Urothelium cell line (cell line): ENCODE measurements around the gene ZFPM1.
A peak's percentile ranks its signal among the peaks of the same experiment; 100 is the strongest.

Experiments used
- DNase-seq: peaks from one replicate; pipeline ENCODE4 v3.0.0; 2011; ENCODE audit warnings: low spot score, mixed read lengths
- FAIRE-seq: peaks from 2 replicates; lab custom pipeline; 2011; peaks lifted over from hg19 to GRCh38; lab: Jason Lieb, UNC

The ZFPM1 gene

GRCh38 chr16:88535191-88535856, 82.2 kb downstream of the ZFPM1 start:
- FAIRE-seq (peak; percentile 85), DNase-seq (no peak)

GRCh38 chr16:88535857-88536222, 82.8 kb downstream of the ZFPM1 start:
- DNase-seq = no peak
- FAIRE-seq = no peak

- no peak for FAIRE-seq
- no peak for DNase-seq
Observed at GRCh38 chr16:88536510-88536909, 83.4 kb downstream of the ZFPM1 start.

GRCh38 chr16:88536971-88537751, 84.1 kb downstream of the ZFPM1 start:
- FAIRE-seq (no peak), DNase-seq (no peak)

- DNase-seq (no peak), FAIRE-seq (no peak)
Observed at GRCh38 chr16:88537859-88538258, 84.8 kb downstream of the ZFPM1 start.

GRCh38 chr16:88538366-88539060, 85.4 kb downstream of the ZFPM1 start:
- DNase-seq (no peak), FAIRE-seq (no peak)

GRCh38 chr16:88539261-88539651, 86.2 kb downstream of the ZFPM1 start:
- DNase-seq = no peak
- no peak for FAIRE-seq

- DNase-seq (no peak), FAIRE-seq (no peak)
Observed at GRCh38 chr16:88539652-88540345, 86.7 kb downstream of the ZFPM1 start.

GRCh38 chr16:88540346-88540977, 87.4 kb downstream of the ZFPM1 start:
- no peak for DNase-seq
- no peak for FAIRE-seq

GRCh38 chr16:88541831-88542616, 88.9 kb downstream of the ZFPM1 start:
- DNase-seq (no peak), FAIRE-seq (no peak)

GRCh38 chr16:88543230-88543813, 90.2 kb downstream of the ZFPM1 start:
- FAIRE-seq (no peak), DNase-seq (no peak)

- no peak for FAIRE-seq
Observed at GRCh38 chr16:88545781-88546180, 92.7 kb downstream of the ZFPM1 start.

GRCh38 chr16:88548131-88548874, 95.2 kb downstream of the ZFPM1 start:
- DNase-seq (no peak), FAIRE-seq (no peak)

More at GRCh38 chr16:88545781-88546180, 92.7 kb downstream of the ZFPM1 start:
- DNase-seq = no peak

GRCh38 chr16:88548985-88549384, 95.9 kb downstream of the ZFPM1 start:
- DNase-seq (no peak), FAIRE-seq (no peak)

GRCh38 chr16:88549671-88550245, 96.7 kb downstream of the ZFPM1 start:
- FAIRE-seq = no peak
- no peak for DNase-seq

- no peak for FAIRE-seq
- DNase-seq = no peak
Observed at GRCh38 chr16:88550246-88550661, 97.2 kb downstream of the ZFPM1 start.

GRCh38 chr16:88552166-88552565, 99.1 kb downstream of the ZFPM1 start:
- FAIRE-seq (no peak), DNase-seq (no peak)

- FAIRE-seq = no peak
- DNase-seq = no peak
Observed at GRCh38 chr16:88552815-88553214, 99.7 kb downstream of the ZFPM1 start.

GRCh38 chr16:88553739-88554138, 100.7 kb downstream of the ZFPM1 start:
- no peak for DNase-seq
- no peak for FAIRE-seq
